Measurements from ENCODE around the gene MIF4GD. TPM values are rescaled to one million over a fixed set of nuclear protein-coding genes. Genes with fewer than 3 reads are reported as not detected.

Gene MIF4GD
- total and polyA plus RNA-seq, 10 of the 15 experiments (the other 5 are each of a cell fraction or from before 2014, with no cell fraction given), result 22.8 to 96.2 (median 60.1) TPM

DNA sequence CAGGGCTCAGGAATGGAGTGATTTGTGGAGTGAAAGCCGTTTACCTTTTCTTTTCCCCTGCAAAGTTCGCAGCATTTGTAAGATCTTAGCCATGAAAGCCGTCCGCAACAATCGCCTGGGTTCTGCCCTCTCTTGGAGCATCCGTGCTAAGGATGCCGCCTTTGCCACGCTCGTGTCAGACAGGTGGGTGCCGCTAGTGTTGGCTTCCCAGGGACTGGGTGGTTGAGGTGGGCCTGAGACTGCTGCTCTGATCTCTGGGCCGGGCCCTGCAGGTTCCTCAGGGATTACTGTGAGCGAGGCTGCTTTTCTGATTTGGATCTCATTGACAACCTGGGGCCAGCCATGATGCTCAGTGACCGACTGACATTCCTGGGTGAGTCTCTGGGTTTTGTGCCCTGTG lies 38.2 kb downstream of the MIF4GD start:
- H4K20me1 ChIP-seq (ENCODE audit: control insufficient read depth, insufficient read depth), result no peaks in the 10 kb centered on the region
- FAIRE-seq, result no peak
- in situ Hi-C loops (cut with MboI) (no loop called here), intact Hi-C loops (cut with micrococcal nuclease; ENCODE audit: unreplicated experiment) (no loop called here)
- ATAC-seq, result no peak
- H3K27me3 ChIP-seq (replicated peaks in 1 of 2; ENCODE audit: control insufficient read depth in 2 of 2, insufficient read depth in 2 of 2, low read length in 1 of 2), result no peaks in the 10 kb centered on the region
- ChIA-PET RAD21 (ENCODE audit: unreplicated experiment) (no interaction called here), SMC1A (ENCODE audit: uncharacterized antibody, unreplicated experiment) (no interaction called here), CTCF (interaction anchor here (1.6 kb wide), 1 partner anchor 31 kb away, joined by 4 read pairs; no protein-coding TSS in a partner anchor), POLR2A (no interaction called here)
- no peak overlapping the region for H3K4me2 ChIP-seq (ENCODE audit: control insufficient read depth, insufficient read depth)
- no peak overlapping the region for H3K27ac ChIP-seq (ENCODE audit: control insufficient read depth, insufficient read depth)
- no peaks in the 10 kb centered on the region for H3K4me1 ChIP-seq (ENCODE audit: control insufficient read depth, insufficient read depth, low read length)
- H3K9ac ChIP-seq (ENCODE audit: control insufficient read depth, insufficient read depth, low read length), result no peak overlapping the region
- no peak overlapping the region for H3K4me3 ChIP-seq
- TF ChIP-seq, protein P1, sequence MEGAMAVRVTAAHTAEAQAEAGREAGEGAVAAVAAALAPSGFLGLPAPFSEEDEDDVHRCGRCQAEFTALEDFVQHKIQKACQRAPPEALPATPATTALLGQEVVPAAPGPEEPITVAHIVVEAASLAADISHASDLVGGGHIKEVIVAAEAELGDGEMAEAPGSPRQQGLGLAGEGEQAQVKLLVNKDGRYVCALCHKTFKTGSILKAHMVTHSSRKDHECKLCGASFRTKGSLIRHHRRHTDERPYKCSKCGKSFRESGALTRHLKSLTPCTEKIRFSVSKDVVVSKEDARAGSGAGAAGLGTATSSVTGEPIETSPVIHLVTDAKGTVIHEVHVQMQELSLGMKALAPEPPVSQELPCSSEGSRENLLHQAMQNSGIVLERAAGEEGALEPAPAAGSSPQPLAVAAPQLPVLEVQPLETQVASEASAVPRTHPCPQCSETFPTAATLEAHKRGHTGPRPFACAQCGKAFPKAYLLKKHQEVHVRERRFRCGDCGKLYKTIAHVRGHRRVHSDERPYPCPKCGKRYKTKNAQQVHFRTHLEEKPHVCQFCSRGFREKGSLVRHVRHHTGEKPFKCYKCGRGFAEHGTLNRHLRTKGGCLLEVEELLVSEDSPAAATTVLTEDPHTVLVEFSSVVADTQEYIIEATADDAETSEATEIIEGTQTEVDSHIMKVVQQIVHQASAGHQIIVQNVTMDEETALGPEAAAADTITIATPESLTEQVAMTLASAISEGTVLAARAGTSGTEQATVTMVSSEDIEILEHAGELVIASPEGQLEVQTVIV (IDR thresholded peaks at IDR 0.05; ENCODE audit: borderline replicate concordance, partially characterized antibody), result no peak
- no peak for TF ChIP-seq EGR1 (IDR thresholded peaks at IDR 0.05; ENCODE audit: borderline replicate concordance in 1 of 2, low read depth in 2 of 2, low read length in 2 of 2)
- TF ChIP-seq IKZF1 (conservative IDR thresholded peaks at IDR 0.05), result no peak
- TF ChIP-seq BRCA1 (IDR thresholded peaks at IDR 0.05; ENCODE audit: low read depth, low read length), result no peak
- no peak for TF ChIP-seq RAD51 (IDR thresholded peaks at IDR 0.05)
- TF ChIP-seq, protein P2, sequence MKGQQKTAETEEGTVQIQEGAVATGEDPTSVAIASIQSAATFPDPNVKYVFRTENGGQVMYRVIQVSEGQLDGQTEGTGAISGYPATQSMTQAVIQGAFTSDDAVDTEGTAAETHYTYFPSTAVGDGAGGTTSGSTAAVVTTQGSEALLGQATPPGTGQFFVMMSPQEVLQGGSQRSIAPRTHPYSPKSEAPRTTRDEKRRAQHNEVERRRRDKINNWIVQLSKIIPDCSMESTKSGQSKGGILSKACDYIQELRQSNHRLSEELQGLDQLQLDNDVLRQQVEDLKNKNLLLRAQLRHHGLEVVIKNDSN (IDR thresholded peaks at IDR 0.05; ENCODE audit: borderline replicate concordance, extremely low read length, insufficient read depth, low read depth, low read length), result no peak
- TF ChIP-seq ZNF622 (IDR thresholded peaks at IDR 0.05), result no peak
- 97% methylated on average over 13 of the region's 13 CpGs for WGBS (ENCODE audit: insufficient coverage, insufficient replicate concordance, low lambda C conversion rate, missing lambda C conversion rate)
- peaks cover 40 to 49% of the 10 kb centered on the region in 2 experiments for H3K36me3 ChIP-seq (ENCODE audit: control insufficient read depth in 2 of 2, insufficient read depth in 2 of 2, low read length in 1 of 2)
- no peaks in the 10 kb centered on the region for H3K9me3 ChIP-seq (replicated peaks; ENCODE audit: control insufficient read depth, insufficient read depth, low read length)
- BruUV-seq (replicated peaks), result no TSS peak
- H3K79me2 ChIP-seq (ENCODE audit: control insufficient read depth, insufficient read depth, low read length), result no peaks in the 10 kb centered on the region
- no peak overlapping the region for H2AFZ ChIP-seq (ENCODE audit: control insufficient read depth, low read depth, low read length)
- no peak for DNase-seq (ENCODE audit: low read depth, low spot score)
